WTC11 (cell line): ENCODE data around the gene CEACAM3.
"Not testable (repeated sequence)": the region's sequence is repeated elsewhere in the genome, so short reads cannot be mapped to it uniquely, and the experiment has no call there.

Experiments used
- ATF1 ChIP-seq: sonication (generic); formaldehyde crosslinking; IDR thresholded peaks from 2 replicates; pipeline ENCODE4 v1.8.1; 2023; ENCODE audit warnings: mild to moderate bottlenecking, moderate library complexity, missing genetic modification reagents
- ELF4 ChIP-seq: sonication (generic); formaldehyde crosslinking; IDR thresholded peaks from 2 replicates; pipeline ENCODE4 v1.8.1; 2022; ENCODE audit warnings: low read depth, mild to moderate bottlenecking, moderate library complexity, missing genetic modification reagents
- FOXK1 ChIP-seq: sonication (generic); formaldehyde crosslinking; IDR thresholded peaks from 2 replicates; pipeline ENCODE4 v1.8.0; 2022; ENCODE audit warnings: mild to moderate bottlenecking, moderate library complexity, missing genetic modification reagents
- NFE2L1 ChIP-seq: sonication (generic); formaldehyde crosslinking; IDR thresholded peaks from 2 replicates; pipeline ENCODE4 v1.8.1; 2023; ENCODE audit warnings: missing genetic modification reagents
- TCF7 ChIP-seq: sonication (generic); formaldehyde crosslinking; IDR thresholded peaks from 2 replicates; pipeline ENCODE4 v1.8.0; 2022; ENCODE audit warnings: mild to moderate bottlenecking, low read depth, missing genetic modification reagents, moderate library complexity
- ZNF219 ChIP-seq: sonication (generic); formaldehyde crosslinking; IDR thresholded peaks from 2 replicates; pipeline ENCODE4 v1.8.0; 2023; ENCODE audit warnings: missing genetic modification reagents, mild to moderate bottlenecking, borderline replicate concordance
- ZNF263 ChIP-seq: sonication (generic); formaldehyde crosslinking; IDR thresholded peaks from 2 replicates; pipeline ENCODE4 v1.8.1; 2022; ENCODE audit warnings: low read depth, mild to moderate bottlenecking, moderate library complexity, missing genetic modification reagents
- TF ChIP-seq, protein P1 (sequence below): sonication (generic); formaldehyde crosslinking; conservative IDR thresholded peaks from 2 replicates; pipeline ENCODE4 v1.8.1; 2022; ENCODE audit warnings: mild to moderate bottlenecking, missing genetic modification reagents
- TF ChIP-seq, protein P2 (sequence below): sonication (generic); formaldehyde crosslinking; conservative IDR thresholded peaks from 2 replicates; pipeline ENCODE4 v1.8.1; 2023; ENCODE audit warnings: mild to moderate bottlenecking, low read depth, missing genetic modification reagents, moderate library complexity
- TF ChIP-seq, protein P3 (sequence below): sonication (generic); formaldehyde crosslinking; IDR thresholded peaks from 2 replicates; pipeline ENCODE4 v1.8.0; 2023; ENCODE audit warnings: missing genetic modification reagents
- TF ChIP-seq, protein P4 (sequence below): fragments of 200-600 bp; IDR thresholded peaks from 2 replicates; pipeline ENCODE4 v1.8.0; 2022; ENCODE audit warnings: antibody characterized with exemption
- TF ChIP-seq, protein P5 (sequence below): sonication (generic); formaldehyde crosslinking; IDR thresholded peaks from 2 replicates; pipeline ENCODE4 v1.8.1; 2023; ENCODE audit warnings: mild to moderate bottlenecking, missing genetic modification reagents, moderate library complexity
- TF ChIP-seq, protein P6 (sequence below): sonication (generic); formaldehyde crosslinking; IDR thresholded peaks from 2 replicates; pipeline ENCODE4 v1.8.1; 2022; ENCODE audit warnings: low read depth, missing genetic modification reagents, borderline replicate concordance
- TF ChIP-seq, protein P7 (sequence below): sonication (generic); formaldehyde crosslinking; IDR thresholded peaks from 2 replicates; pipeline ENCODE4 v1.8.1; 2023; ENCODE audit warnings: mild to moderate bottlenecking, missing genetic modification reagents, borderline replicate concordance

DNA sequence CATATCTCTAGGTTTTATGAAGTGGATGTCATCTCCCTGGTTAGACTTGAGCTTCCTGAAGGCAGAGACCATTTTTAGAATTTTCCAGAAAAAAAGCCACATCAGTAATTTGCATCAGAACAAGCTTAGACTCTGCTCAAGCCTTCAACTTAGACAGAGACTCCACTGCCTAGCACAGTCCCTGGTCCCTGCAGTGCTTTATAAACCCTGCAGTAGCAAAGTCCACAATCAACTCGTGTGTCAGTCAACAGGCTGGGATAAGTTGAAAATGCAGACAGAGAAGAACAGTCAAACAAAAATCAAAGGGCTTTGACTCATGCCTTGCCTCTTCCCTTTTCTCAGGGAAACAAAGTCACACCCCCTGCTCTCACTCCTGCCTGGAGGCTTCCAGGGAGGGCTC lies 7.9 kb upstream of the CEACAM3 start:
- TF ChIP-seq, protein P1, sequence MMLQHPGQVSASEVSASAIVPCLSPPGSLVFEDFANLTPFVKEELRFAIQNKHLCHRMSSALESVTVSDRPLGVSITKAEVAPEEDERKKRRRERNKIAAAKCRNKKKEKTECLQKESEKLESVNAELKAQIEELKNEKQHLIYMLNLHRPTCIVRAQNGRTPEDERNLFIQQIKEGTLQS (CRISPR knock-in tag): not testable (repeated sequence)
- not testable (repeated sequence) for TF ChIP-seq NFE2L1 (CRISPR knock-in tag); ZNF263 (CRISPR knock-in tag); ATF1; TCF7 (CRISPR knock-in tag); ZNF219 (CRISPR knock-in tag); ELF4; FOXK1 (CRISPR knock-in tag)
- TF ChIP-seq, protein P2, sequence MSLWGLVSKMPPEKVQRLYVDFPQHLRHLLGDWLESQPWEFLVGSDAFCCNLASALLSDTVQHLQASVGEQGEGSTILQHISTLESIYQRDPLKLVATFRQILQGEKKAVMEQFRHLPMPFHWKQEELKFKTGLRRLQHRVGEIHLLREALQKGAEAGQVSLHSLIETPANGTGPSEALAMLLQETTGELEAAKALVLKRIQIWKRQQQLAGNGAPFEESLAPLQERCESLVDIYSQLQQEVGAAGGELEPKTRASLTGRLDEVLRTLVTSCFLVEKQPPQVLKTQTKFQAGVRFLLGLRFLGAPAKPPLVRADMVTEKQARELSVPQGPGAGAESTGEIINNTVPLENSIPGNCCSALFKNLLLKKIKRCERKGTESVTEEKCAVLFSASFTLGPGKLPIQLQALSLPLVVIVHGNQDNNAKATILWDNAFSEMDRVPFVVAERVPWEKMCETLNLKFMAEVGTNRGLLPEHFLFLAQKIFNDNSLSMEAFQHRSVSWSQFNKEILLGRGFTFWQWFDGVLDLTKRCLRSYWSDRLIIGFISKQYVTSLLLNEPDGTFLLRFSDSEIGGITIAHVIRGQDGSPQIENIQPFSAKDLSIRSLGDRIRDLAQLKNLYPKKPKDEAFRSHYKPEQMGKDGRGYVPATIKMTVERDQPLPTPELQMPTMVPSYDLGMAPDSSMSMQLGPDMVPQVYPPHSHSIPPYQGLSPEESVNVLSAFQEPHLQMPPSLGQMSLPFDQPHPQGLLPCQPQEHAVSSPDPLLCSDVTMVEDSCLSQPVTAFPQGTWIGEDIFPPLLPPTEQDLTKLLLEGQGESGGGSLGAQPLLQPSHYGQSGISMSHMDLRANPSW: not testable (repeated sequence)
- TF ChIP-seq, protein P3, sequence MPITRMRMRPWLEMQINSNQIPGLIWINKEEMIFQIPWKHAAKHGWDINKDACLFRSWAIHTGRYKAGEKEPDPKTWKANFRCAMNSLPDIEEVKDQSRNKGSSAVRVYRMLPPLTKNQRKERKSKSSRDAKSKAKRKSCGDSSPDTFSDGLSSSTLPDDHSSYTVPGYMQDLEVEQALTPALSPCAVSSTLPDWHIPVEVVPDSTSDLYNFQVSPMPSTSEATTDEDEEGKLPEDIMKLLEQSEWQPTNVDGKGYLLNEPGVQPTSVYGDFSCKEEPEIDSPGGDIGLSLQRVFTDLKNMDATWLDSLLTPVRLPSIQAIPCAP: not testable (repeated sequence)
- TF ChIP-seq, protein P4, sequence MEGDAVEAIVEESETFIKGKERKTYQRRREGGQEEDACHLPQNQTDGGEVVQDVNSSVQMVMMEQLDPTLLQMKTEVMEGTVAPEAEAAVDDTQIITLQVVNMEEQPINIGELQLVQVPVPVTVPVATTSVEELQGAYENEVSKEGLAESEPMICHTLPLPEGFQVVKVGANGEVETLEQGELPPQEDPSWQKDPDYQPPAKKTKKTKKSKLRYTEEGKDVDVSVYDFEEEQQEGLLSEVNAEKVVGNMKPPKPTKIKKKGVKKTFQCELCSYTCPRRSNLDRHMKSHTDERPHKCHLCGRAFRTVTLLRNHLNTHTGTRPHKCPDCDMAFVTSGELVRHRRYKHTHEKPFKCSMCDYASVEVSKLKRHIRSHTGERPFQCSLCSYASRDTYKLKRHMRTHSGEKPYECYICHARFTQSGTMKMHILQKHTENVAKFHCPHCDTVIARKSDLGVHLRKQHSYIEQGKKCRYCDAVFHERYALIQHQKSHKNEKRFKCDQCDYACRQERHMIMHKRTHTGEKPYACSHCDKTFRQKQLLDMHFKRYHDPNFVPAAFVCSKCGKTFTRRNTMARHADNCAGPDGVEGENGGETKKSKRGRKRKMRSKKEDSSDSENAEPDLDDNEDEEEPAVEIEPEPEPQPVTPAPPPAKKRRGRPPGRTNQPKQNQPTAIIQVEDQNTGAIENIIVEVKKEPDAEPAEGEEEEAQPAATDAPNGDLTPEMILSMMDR: not testable (repeated sequence)
- TF ChIP-seq, protein P5, sequence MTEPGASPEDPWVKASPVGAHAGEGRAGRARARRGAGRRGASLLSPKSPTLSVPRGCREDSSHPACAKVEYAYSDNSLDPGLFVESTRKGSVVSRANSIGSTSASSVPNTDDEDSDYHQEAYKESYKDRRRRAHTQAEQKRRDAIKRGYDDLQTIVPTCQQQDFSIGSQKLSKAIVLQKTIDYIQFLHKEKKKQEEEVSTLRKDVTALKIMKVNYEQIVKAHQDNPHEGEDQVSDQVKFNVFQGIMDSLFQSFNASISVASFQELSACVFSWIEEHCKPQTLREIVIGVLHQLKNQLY (CRISPR knock-in tag): not testable (repeated sequence)
- TF ChIP-seq, protein P6, sequence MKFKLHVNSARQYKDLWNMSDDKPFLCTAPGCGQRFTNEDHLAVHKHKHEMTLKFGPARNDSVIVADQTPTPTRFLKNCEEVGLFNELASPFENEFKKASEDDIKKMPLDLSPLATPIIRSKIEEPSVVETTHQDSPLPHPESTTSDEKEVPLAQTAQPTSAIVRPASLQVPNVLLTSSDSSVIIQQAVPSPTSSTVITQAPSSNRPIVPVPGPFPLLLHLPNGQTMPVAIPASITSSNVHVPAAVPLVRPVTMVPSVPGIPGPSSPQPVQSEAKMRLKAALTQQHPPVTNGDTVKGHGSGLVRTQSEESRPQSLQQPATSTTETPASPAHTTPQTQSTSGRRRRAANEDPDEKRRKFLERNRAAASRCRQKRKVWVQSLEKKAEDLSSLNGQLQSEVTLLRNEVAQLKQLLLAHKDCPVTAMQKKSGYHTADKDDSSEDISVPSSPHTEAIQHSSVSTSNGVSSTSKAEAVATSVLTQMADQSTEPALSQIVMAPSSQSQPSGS: not testable (repeated sequence)
- TF ChIP-seq, protein P7, sequence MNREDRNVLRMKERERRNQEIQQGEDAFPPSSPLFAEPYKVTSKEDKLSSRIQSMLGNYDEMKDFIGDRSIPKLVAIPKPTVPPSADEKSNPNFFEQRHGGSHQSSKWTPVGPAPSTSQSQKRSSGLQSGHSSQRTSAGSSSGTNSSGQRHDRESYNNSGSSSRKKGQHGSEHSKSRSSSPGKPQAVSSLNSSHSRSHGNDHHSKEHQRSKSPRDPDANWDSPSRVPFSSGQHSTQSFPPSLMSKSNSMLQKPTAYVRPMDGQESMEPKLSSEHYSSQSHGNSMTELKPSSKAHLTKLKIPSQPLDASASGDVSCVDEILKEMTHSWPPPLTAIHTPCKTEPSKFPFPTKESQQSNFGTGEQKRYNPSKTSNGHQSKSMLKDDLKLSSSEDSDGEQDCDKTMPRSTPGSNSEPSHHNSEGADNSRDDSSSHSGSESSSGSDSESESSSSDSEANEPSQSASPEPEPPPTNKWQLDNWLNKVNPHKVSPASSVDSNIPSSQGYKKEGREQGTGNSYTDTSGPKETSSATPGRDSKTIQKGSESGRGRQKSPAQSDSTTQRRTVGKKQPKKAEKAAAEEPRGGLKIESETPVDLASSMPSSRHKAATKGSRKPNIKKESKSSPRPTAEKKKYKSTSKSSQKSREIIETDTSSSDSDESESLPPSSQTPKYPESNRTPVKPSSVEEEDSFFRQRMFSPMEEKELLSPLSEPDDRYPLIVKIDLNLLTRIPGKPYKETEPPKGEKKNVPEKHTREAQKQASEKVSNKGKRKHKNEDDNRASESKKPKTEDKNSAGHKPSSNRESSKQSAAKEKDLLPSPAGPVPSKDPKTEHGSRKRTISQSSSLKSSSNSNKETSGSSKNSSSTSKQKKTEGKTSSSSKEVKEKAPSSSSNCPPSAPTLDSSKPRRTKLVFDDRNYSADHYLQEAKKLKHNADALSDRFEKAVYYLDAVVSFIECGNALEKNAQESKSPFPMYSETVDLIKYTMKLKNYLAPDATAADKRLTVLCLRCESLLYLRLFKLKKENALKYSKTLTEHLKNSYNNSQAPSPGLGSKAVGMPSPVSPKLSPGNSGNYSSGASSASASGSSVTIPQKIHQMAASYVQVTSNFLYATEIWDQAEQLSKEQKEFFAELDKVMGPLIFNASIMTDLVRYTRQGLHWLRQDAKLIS: not testable (repeated sequence)
